ENCODE measurements around the gene SPECC1.

SPECC1 gene

DNA sequence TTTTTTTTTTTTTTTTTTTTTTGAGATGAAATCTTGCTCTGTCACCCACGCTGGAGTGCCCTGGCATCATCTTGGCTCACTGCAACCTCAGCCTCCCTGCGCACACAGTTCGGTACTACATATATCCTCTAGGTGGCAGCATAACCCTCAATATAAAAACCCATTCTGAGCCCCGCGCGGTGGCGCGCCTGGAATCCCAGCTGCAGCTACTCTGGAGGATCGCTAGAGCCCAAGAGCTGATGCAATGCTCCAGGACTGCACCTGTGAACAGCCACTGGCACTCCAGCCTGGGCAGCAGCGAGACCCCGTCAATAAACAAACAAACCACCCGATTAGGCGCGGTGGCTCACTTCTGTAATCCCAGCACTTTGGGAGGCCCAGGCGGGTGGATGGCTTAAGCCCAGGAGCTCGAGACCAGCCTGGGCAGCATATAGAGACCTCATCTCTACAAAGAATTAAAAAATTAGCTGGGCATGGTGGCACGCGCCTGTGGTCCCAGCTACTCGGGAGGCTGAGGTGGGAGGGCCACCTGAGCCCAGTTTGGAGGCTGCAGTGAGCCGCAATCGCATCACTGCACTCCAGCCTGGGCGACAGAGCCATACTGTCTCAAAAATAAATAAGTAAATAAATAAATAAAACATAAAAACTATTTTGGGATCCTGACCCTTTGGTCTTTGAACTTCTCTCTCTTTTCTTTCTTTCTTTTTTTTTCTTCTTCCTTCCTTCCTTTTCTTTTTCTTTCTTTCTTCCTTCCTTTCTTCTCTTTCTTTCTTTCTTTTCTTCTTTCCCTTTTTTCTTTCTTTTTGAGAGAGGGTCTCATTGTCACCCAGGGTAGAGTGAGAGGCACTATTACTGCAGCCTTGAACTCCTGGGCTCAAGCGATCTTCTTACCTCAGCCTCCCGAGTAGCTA, 16.1 kb upstream of the SPECC1 start:
- Histone ChIP-seq H3K9ac (ENCODE audit: insufficient read length, low read depth) (no peak overlapping the region), H3K4me3 (ENCODE audit: insufficient read length, low read depth) (peak overlapping the region; percentile 11)
- TF ChIP-seq SUZ12 (IDR thresholded peaks at IDR 0.05; ENCODE audit: extremely low read depth, insufficient read depth, insufficient read length) = no peak
- TF ChIP-seq ZNF274 (IDR thresholded peaks at IDR 0.05; ENCODE audit: low read depth, low read length) = no peak
- no peak for TF ChIP-seq YY1 (IDR thresholded peaks at IDR 0.05; ENCODE audit: insufficient read depth, insufficient read length)

DNA sequence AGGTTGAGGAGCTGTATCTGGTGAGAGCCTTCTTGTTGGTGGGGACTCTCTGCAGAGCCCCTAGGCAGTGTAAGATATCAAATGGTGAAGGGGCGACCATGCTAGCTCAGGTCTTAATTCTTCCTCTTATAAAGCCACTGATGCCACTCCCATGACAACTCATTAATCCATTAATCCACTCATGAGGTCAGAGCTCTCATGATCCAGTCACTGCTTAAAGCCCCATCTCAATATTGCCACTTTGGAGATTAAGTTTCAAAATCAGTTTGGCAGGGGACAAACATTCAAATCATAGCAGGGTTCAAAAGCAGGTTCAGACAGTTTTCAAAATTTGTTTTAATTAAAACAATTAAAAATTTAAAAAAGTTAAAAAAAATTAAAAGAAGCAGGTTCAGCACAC, 13.1 kb upstream of the SPECC1 start:
- DNase-seq (ENCODE audit: low read depth, low spot score) = no peak
- TF ChIP-seq YY1 (IDR thresholded peaks at IDR 0.05; ENCODE audit: insufficient read depth, insufficient read length) = no peak
- no peak for TF ChIP-seq ZNF274 (IDR thresholded peaks at IDR 0.05; ENCODE audit: low read depth, low read length)
- no peak for TF ChIP-seq SUZ12 (IDR thresholded peaks at IDR 0.05; ENCODE audit: extremely low read depth, insufficient read depth, insufficient read length)

More for the DNA sequence above, 16.1 kb upstream of the SPECC1 start:
- Histone ChIP-seq H3K4me1 (ENCODE audit: insufficient read depth, insufficient read length) (peaks cover 1% of the 10 kb centered on the region), H3K27me3 (ENCODE audit: insufficient read depth, insufficient read length) (no peaks in the 10 kb centered on the region), H3K36me3 (ENCODE audit: insufficient read depth, insufficient read length, low read length) (no peaks in the 10 kb centered on the region), H3K9me3 (ENCODE audit: insufficient read depth, low read length) (no peaks in the 10 kb centered on the region)
- DNase-seq (ENCODE audit: low read depth, low spot score) = peak; percentile 77

DNA sequence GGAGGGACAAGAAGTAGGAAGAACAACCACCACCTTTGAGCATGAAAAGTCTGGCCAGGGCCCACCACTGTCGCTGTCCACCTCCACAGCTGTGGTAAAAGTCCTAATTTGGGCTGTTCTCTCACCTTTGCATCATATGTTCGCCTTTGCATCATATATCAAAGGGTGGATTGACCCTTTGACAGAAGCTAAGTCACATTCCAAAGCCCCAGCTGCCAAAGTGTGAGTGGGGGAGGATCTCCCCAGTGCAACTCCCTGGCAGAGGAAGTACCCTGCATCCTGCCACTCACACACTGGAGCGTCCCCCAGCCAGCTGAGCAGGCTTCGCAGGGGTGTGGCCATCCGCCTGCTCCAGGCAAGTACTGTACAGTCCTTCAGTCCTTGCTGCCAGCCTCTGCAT, 12.7 kb upstream of the SPECC1 start:
- TF ChIP-seq SUZ12 (IDR thresholded peaks at IDR 0.05; ENCODE audit: extremely low read depth, insufficient read depth, insufficient read length) (no peak), ZNF274 (IDR thresholded peaks at IDR 0.05; ENCODE audit: low read depth, low read length) (no peak), YY1 (IDR thresholded peaks at IDR 0.05; ENCODE audit: insufficient read depth, insufficient read length) (no peak)
- H3K4me1 ChIP-seq (ENCODE audit: insufficient read depth, insufficient read length) = peaks cover 1% of the 10 kb centered on the region
- no peaks in the 10 kb centered on the region for H3K9me3 ChIP-seq (ENCODE audit: insufficient read depth, low read length)
- H3K27me3 ChIP-seq (ENCODE audit: insufficient read depth, insufficient read length) = no peaks in the 10 kb centered on the region
- H3K36me3 ChIP-seq (ENCODE audit: insufficient read depth, insufficient read length, low read length) = no peaks in the 10 kb centered on the region
- H3K9ac ChIP-seq (ENCODE audit: insufficient read length, low read depth) = no peak overlapping the region
- no peak for DNase-seq (ENCODE audit: low read depth, low spot score)
- H3K4me3 ChIP-seq (ENCODE audit: insufficient read length, low read depth) = no peak overlapping the region

More for the DNA sequence above, 13.1 kb upstream of the SPECC1 start:
- no peaks in the 10 kb centered on the region for H3K9me3 ChIP-seq (ENCODE audit: insufficient read depth, low read length)
- H3K36me3 ChIP-seq (ENCODE audit: insufficient read depth, insufficient read length, low read length) = no peaks in the 10 kb centered on the region
- no peak overlapping the region for H3K9ac ChIP-seq (ENCODE audit: insufficient read length, low read depth)
- peaks cover 1% of the 10 kb centered on the region for H3K4me1 ChIP-seq (ENCODE audit: insufficient read depth, insufficient read length)
- no peak overlapping the region for H3K4me3 ChIP-seq (ENCODE audit: insufficient read length, low read depth)
- H3K27me3 ChIP-seq (ENCODE audit: insufficient read depth, insufficient read length) = no peaks in the 10 kb centered on the region

DNA sequence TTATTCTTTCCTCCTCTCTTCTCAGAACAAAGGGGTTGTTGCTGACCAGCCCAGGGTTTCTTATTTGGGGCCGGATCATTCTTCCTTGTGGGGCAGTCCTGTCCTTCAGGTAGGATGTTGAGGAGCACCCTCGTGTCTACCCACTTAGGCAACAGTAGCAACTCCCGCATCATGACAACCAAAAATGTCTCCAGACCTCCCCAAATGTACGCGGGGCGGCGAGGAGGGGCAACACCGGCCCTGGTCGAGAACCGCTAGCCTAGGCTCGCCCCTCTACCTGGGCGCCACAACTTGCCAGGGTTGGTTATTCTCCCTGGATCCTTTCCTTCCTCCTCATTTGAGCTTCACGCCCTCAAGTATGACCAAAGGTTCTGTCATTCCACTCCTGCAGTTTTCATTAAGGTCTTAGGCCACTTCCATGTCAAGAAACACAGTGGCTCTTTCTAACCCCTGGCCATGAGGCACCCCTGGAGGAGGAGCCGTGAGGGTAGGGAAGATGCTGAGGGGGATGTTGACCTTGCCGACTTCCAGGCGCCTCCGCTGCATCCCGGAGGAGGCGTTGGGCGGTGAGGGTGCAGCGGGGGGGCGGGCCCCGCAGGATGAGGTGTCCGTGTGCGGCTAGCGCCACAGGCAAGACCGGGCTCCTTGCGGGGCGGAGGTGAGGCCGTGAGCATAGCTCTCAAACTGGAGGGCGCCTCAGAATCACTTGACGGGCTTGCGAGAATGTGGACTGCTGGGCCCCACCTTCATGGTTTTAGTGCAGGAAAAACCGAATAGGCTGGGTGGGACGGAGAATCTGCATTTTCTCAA, 712 bp upstream of the SPECC1 start:
- no peak for TF ChIP-seq YY1 (IDR thresholded peaks at IDR 0.05; ENCODE audit: insufficient read depth, insufficient read length)
- no peak for TF ChIP-seq ZNF274 (IDR thresholded peaks at IDR 0.05; ENCODE audit: low read depth, low read length)
- no peak for TF ChIP-seq SUZ12 (IDR thresholded peaks at IDR 0.05; ENCODE audit: extremely low read depth, insufficient read depth, insufficient read length)
- H3K9me3 ChIP-seq (ENCODE audit: insufficient read depth, low read length) = no peaks in the 10 kb centered on the region
- H3K9ac ChIP-seq (ENCODE audit: insufficient read length, low read depth) = peak overlapping the region; percentile 57
- H3K27me3 ChIP-seq (ENCODE audit: insufficient read depth, insufficient read length) = peaks cover 44% of the 10 kb centered on the region
- H3K4me1 ChIP-seq (ENCODE audit: insufficient read depth, insufficient read length) = no peaks in the 10 kb centered on the region
- no peak for DNase-seq (ENCODE audit: low read depth, low spot score)
- H3K4me3 ChIP-seq (ENCODE audit: insufficient read length, low read depth) = peak overlapping the region; percentile 59
- H3K36me3 ChIP-seq (ENCODE audit: insufficient read depth, insufficient read length, low read length) = no peaks in the 10 kb centered on the region

DNA sequence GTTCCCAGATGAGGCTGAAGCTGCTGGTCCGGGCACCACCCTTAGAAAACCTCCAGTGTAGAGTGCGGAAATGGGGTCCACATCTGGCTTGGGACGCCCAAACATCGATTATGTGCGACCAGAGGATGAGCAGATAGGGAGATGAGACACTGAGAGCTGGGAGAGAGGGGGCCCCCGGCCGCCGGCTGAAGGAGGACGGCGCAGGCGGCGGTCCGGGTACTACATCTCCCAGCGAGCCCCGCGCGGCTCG, 182 bp upstream of the SPECC1 start:
- no peaks in the 10 kb centered on the region; the same call in 1 of the 2 replicates for H3K9me3 ChIP-seq (ENCODE audit: insufficient read depth, low read length)
- H3K27me3 ChIP-seq (ENCODE audit: insufficient read depth, insufficient read length) = peaks cover 44% of the 10 kb centered on the region
- H3K4me1 ChIP-seq (ENCODE audit: insufficient read depth, insufficient read length) = no peaks in the 10 kb centered on the region
- H3K9ac ChIP-seq (ENCODE audit: insufficient read length, low read depth) = peak overlapping the region; percentile 57
- no peak for TF ChIP-seq SUZ12 (IDR thresholded peaks at IDR 0.05; ENCODE audit: extremely low read depth, insufficient read depth, insufficient read length)
- no peak for TF ChIP-seq YY1 (IDR thresholded peaks at IDR 0.05; ENCODE audit: insufficient read depth, insufficient read length)
- TF ChIP-seq ZNF274 (IDR thresholded peaks at IDR 0.05; ENCODE audit: low read depth, low read length) = no peak
- peak overlapping the region; percentile 59 for H3K4me3 ChIP-seq (ENCODE audit: insufficient read length, low read depth)
- H3K36me3 ChIP-seq (ENCODE audit: insufficient read depth, insufficient read length, low read length) = no peaks in the 10 kb centered on the region
- DNase-seq (ENCODE audit: low read depth, low spot score) = no peak

DNA sequence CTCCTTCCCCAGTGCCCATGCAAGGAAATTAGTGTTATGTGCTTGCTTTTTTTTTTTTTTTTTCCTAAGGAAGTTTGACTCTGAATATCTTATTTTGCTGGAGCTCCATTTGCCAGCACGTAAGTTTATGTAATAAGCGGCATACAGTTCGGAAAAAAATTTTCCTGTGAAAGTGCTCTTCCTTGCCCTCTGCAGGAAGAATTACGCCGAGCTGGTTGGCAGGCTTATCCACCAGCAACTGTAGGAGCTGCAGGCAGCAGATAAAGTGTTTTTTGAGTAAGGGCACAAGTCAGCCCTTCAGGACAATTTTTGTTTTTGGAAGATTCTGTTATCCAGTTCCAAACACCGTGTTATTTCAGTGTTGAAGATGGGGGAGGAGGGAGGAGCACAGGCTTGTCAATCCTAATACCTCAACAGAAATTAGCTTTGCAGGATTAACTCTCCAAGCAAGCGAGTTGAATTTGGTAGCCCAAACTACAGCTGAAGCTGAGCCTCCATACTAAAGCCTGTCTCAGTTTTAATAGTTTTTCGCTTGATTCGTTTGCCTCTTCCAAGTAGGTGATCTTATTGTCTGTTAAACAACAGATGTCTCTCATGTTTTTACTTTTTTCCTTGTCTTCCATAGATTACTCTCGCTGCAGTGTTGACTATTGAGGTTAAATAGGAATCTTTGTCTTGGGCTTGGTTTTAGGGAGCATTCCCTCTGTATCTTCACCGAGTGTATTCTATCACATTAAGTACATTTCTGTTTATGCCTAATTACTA, 1.1 kb downstream of the SPECC1 start:
- Histone ChIP-seq H3K36me3 (ENCODE audit: insufficient read depth, insufficient read length, low read length) (no peaks in the 10 kb centered on the region), H3K9me3 (ENCODE audit: insufficient read depth, low read length) (no peaks in the 10 kb centered on the region; the same call in 1 of the 2 replicates), H3K27me3 (ENCODE audit: insufficient read depth, insufficient read length) (peaks cover 44% of the 10 kb centered on the region), H3K9ac (ENCODE audit: insufficient read length, low read depth) (no peak overlapping the region), H3K4me3 (ENCODE audit: insufficient read length, low read depth) (peak overlapping the region; percentile 59), H3K4me1 (ENCODE audit: insufficient read depth, insufficient read length) (no peaks in the 10 kb centered on the region)
- no peak for DNase-seq (ENCODE audit: low read depth, low spot score)
- TF ChIP-seq YY1 (IDR thresholded peaks at IDR 0.05; ENCODE audit: insufficient read depth, insufficient read length) (no peak), ZNF274 (IDR thresholded peaks at IDR 0.05; ENCODE audit: low read depth, low read length) (no peak), SUZ12 (IDR thresholded peaks at IDR 0.05; ENCODE audit: extremely low read depth, insufficient read depth, insufficient read length) (no peak)

All from NT2/D1 (cell line).